PC-3 (cell line): ENCODE measurements around the gene HOXC9. TPM values are rescaled to one million over a fixed set of nuclear protein-coding genes. Genes with fewer than 3 reads are reported as not detected.

Experiments used
- ATAC-seq: fragments of 200-7000 bp; cut with Tn5 transposase; 2 replicates; pipeline ENCODE4 v1.9.1; 2020; ENCODE audit warnings: mild to moderate bottlenecking, moderate library complexity
- BruUV-seq: library from RNA; stranded (reverse); fragments of 400-500 nt; replicated peaks from 2 replicates; lab custom pipeline; 2021; lab: Mats Ljungman, UMichigan
- CTCF ChIA-PET: fragments of 300-600 bp; sonication (Branson Sonifier 250); formaldehyde crosslinking; loops from one replicate; lab custom pipeline; 2022; ENCODE audit warnings: antibody characterized with exemption; lab: Charles Lee
- POLR2A ChIA-PET: fragments of 300-600 bp; sonication (Branson Sonifier 250); formaldehyde crosslinking; loops from one replicate; lab custom pipeline; 2022; ENCODE audit warnings: antibody characterized with exemption; ENCODE audit not compliant: unreplicated experiment; lab: Charles Lee
- DNase-seq: peaks from one replicate; pipeline ENCODE4 v3.0.0-alpha.2; 2015
- H2AFZ ChIP-seq: fragments of 300-600 bp; sonication (generic); 2 replicates; pipeline ENCODE4 v1.6.0; 2016; ENCODE audit warnings: antibody characterized with exemption, low read length
- H3F3A ChIP-seq: fragments of 300-600 bp; sonication (generic); one replicate; pipeline ENCODE4 v1.6.0; 2017; ENCODE audit warnings: antibody characterized with exemption, low read length, control low read depth, mild to moderate bottlenecking; ENCODE audit not compliant: unreplicated experiment
- H3K27ac ChIP-seq: fragments of 300-600 bp; sonication (generic); 2 replicates; pipeline ENCODE4 v1.5.1; 2016; ENCODE audit warnings: mild to moderate bottlenecking, low read length
- H3K27me3 ChIP-seq: fragments of 300-600 bp; sonication (generic); 2 replicates; pipeline ENCODE4 v1.6.1; 2016; ENCODE audit warnings: low read length, mixed read lengths
- H3K36me3 ChIP-seq: fragments of 300-600 bp; sonication (generic); 2 replicates; pipeline ENCODE4 v1.6.1; 2016; ENCODE audit warnings: low read depth, mixed run types, low read length, mixed read lengths
- H3K4me1 ChIP-seq: fragments of 300-600 bp; sonication (generic); 2 replicates; pipeline ENCODE4 v1.5.1; 2016; ENCODE audit warnings: low read length; ENCODE audit not compliant: insufficient read depth
- H3K4me2 ChIP-seq: fragments of 300-600 bp; sonication (generic); 2 replicates; pipeline ENCODE4 v1.6.0; 2016; ENCODE audit warnings: low read length
- H3K4me3 ChIP-seq: fragments of 300-600 bp; sonication (generic); 2 replicates; pipeline ENCODE4 v1.5.1; 2016; ENCODE audit warnings: mild to moderate bottlenecking, low read length, mixed read lengths
- H3K79me2 ChIP-seq: fragments of 300-600 bp; sonication (generic); 2 replicates; pipeline ENCODE4 v1.6.1; 2017; ENCODE audit warnings: low read length, mixed read lengths
- H3K9ac ChIP-seq: fragments of 300-600 bp; sonication (generic); 2 replicates; pipeline ENCODE4 v1.6.0; 2016; ENCODE audit warnings: mild to moderate bottlenecking, low read length
- H3K9me2 ChIP-seq: fragments of 300-600 bp; sonication (generic); replicated peaks from 2 replicates; pipeline ENCODE4 v1.6.1; 2016; ENCODE audit warnings: mixed run types, low read length, mixed read lengths
- H3K9me3 ChIP-seq: fragments of 300-600 bp; sonication (generic); 2 replicates; pipeline ENCODE4 v1.6.1; 2016; ENCODE audit warnings: low read length, mixed read lengths
- H4K20me1 ChIP-seq: fragments of 300-600 bp; sonication (generic); 2 replicates; pipeline ENCODE4 v1.6.1; 2016; ENCODE audit warnings: low read length, mixed read lengths
- CTCF ChIP-seq: fragments of 300-600 bp; sonication (generic); conservative IDR thresholded peaks from 2 replicates; pipeline ENCODE4 v1.5.1; 2017; ENCODE audit warnings: antibody characterized with exemption, low read depth, mild to moderate bottlenecking, low read length
- EZH2 ChIP-seq: fragments of 300-600 bp; sonication (generic); IDR thresholded peaks from one replicate; pipeline ENCODE4 v1.6.1; 2017; ENCODE audit warnings: antibody characterized with exemption, mild to moderate bottlenecking, low read length; ENCODE audit not compliant: unreplicated experiment
- EZH2phosphoT487 ChIP-seq: fragments of 300-600 bp; sonication (generic); IDR thresholded peaks from 2 replicates; pipeline ENCODE4 v1.6.1; 2018; ENCODE audit warnings: mild to moderate bottlenecking, antibody characterized with exemption, low read length, borderline replicate concordance
- intact Hi-C: fragments of 100-400 bp; cut with micrococcal nuclease; formaldehyde crosslinking; loops from 2 replicates; pipeline ENCODE4 v1.9.0; 2023
- total RNA-seq: library from RNA; depleted of rRNA; stranded (reverse); fragments of >200 nt; gene quantifications from 2 replicates; pipeline ENCODE4 v1.2.3, GENCODE V29; 2014

The HOXC9 gene
- total RNA-seq, 1 experiment from 2014 or later: 1.5 TPM

GRCh38 chr12:53967421-53967925 lies 32.5 kb upstream of the HOXC9 start:
- Histone ChIP-seq H3K4me1 (peaks cover 7% of the 10 kb centered on the region), H3F3A (no peaks in the 10 kb centered on the region), H3K27ac (no peak overlapping the region), H3K4me3 (no peak overlapping the region), H2AFZ (no peak overlapping the region), H3K9me2 (no peaks in the 10 kb centered on the region), H3K9ac (no peak overlapping the region), H3K27me3 (no peaks in the 10 kb centered on the region), H3K36me3 (no peaks in the 10 kb centered on the region), H4K20me1 (no peaks in the 10 kb centered on the region), H3K9me3 (no peaks in the 10 kb centered on the region), H3K4me2 (no peak overlapping the region), H3K79me2 (no peaks in the 10 kb centered on the region)
- TF ChIP-seq EZH2phosphoT487 (no peak), EZH2 (no peak)
- ATAC-seq (no peak), DNase-seq (no peak)
- intact Hi-C loops: no loop called here
- CTCF ChIA-PET: interaction anchor here (0.7 kb wide), 1 partner anchor 10 kb away, joined by 3 read pairs; no protein-coding TSS in a partner anchor
- BruUV-seq: no TSS peak
- POLR2A ChIA-PET: no interaction called here

- no peak for DNase-seq
- no peaks in the 10 kb centered on the region for H3K27me3 ChIP-seq
- no TSS peak for BruUV-seq
- H3K9me3 ChIP-seq: no peaks in the 10 kb centered on the region
- H2AFZ ChIP-seq: no peak overlapping the region
- no peak overlapping the region for H3K27ac ChIP-seq
- H3K79me2 ChIP-seq: no peaks in the 10 kb centered on the region
- H3F3A ChIP-seq: no peaks in the 10 kb centered on the region
- no peaks in the 10 kb centered on the region for H3K9me2 ChIP-seq
- no peak overlapping the region for H3K4me2 ChIP-seq
- POLR2A ChIA-PET: no interaction called here
- no peak overlapping the region for H3K9ac ChIP-seq
- H3K4me3 ChIP-seq: no peak overlapping the region
- CTCF ChIA-PET: interaction anchor here (0.6 kb wide), 1 partner anchor 436 kb away, joined by 9 read pairs; no protein-coding TSS in a partner anchor
- H3K36me3 ChIP-seq: no peaks in the 10 kb centered on the region
- no peaks in the 10 kb centered on the region for H4K20me1 ChIP-seq
- no peak for ATAC-seq
- TF ChIP-seq EZH2 (no peak), EZH2phosphoT487 (no peak), CTCF (no peak)
- intact Hi-C loops: no loop called here
- H3K4me1 ChIP-seq: peaks cover 13% of the 10 kb centered on the region
Observed at GRCh38 chr12:53968214-53969127, 31.5 kb upstream of the HOXC9 start.

GRCh38 chr12:53969588-53970259 lies 30.2 kb upstream of the HOXC9 start:
- Histone ChIP-seq H3K4me1 (peaks cover 13% of the 10 kb centered on the region), H3K36me3 (no peaks in the 10 kb centered on the region), H3K9me3 (no peaks in the 10 kb centered on the region), H3F3A (no peaks in the 10 kb centered on the region), H3K4me2 (no peak overlapping the region), H3K4me3 (no peak overlapping the region), H3K27me3 (no peaks in the 10 kb centered on the region), H2AFZ (no peak overlapping the region), H3K9ac (no peak overlapping the region), H3K9me2 (no peaks in the 10 kb centered on the region), H3K79me2 (no peaks in the 10 kb centered on the region), H4K20me1 (no peaks in the 10 kb centered on the region), H3K27ac (no peak overlapping the region)
- TF ChIP-seq EZH2 (no peak), CTCF (no peak), EZH2phosphoT487 (no peak)
- no peak for DNase-seq
- no TSS peak for BruUV-seq
- intact Hi-C loops: no loop called here
- no peak for ATAC-seq
- CTCF ChIA-PET: no interaction called here
- POLR2A ChIA-PET: no interaction called here
